Measurements from ENCODE around the gene BTBD1.

Gene BTBD1

GRCh38 chr15:83011271-83012075, 55.6 kb downstream of the BTBD1 start, which contains the start of gene C15orf40 (continued):
- TF ChIP-seq ZNF704 (tag by site-specific recombination; IDR thresholded peaks at IDR 0.05) (no peak), ZNF350 (tag by site-specific recombination; IDR thresholded peaks at IDR 0.05) (no peak), ZFP3 (tag by site-specific recombination; IDR thresholded peaks at IDR 0.05; ENCODE audit: low read depth) (no peak), ZBTB7A (tag by site-specific recombination; IDR thresholded peaks at IDR 0.05; ENCODE audit: low read depth) (0 out of 2 replicates have a peak, but pooled peaks have one; percentile 23), ZNF660 (tag by site-specific recombination; IDR thresholded peaks at IDR 0.05) (peak; percentile 50; the same call in 1 of the 2 replicates), HOXD13 (CRISPR knock-in tag; IDR thresholded peaks at IDR 0.05; ENCODE audit: borderline replicate concordance) (no peak), ZNF768 (tag by site-specific recombination; IDR thresholded peaks at IDR 0.05) (no peak), ZNF155 (tag by site-specific recombination; IDR thresholded peaks at IDR 0.05) (no peak), ZNF202 (tag by site-specific recombination; IDR thresholded peaks at IDR 0.05; ENCODE audit: borderline replicate concordance) (no peak), ZFP41 (tag by site-specific recombination; IDR thresholded peaks at IDR 0.05; ENCODE audit: borderline replicate concordance) (no peak), KLF10 (tag by site-specific recombination; IDR thresholded peaks at IDR 0.05) (no peak), ZNF214 (tag by site-specific recombination; IDR thresholded peaks at IDR 0.05; ENCODE audit: borderline replicate concordance) (no peak), PBX3 (CRISPR knock-in tag; IDR thresholded peaks at IDR 0.05) (0 out of 2 replicates have a peak, but pooled peaks have one; percentile 45), ATF2 (tag by site-specific recombination; IDR thresholded peaks at IDR 0.05; ENCODE audit: low read depth) (no peak), MYNN (tag by site-specific recombination; IDR thresholded peaks at IDR 0.05; ENCODE audit: borderline replicate concordance) (no peak), GLIS1 (tag by site-specific recombination; IDR thresholded peaks at IDR 0.05) (no peak; the same call in 1 of the 2 replicates), ZNF394 (tag by site-specific recombination; IDR thresholded peaks at IDR 0.05; ENCODE audit: borderline replicate concordance) (0 out of 2 replicates have a peak, but pooled peaks have one; percentile 17), FEZF1 (tag by site-specific recombination; IDR thresholded peaks at IDR 0.05) (no peak), ZBTB48 (tag by site-specific recombination; IDR thresholded peaks at IDR 0.05) (no peak; the same call in 1 of the 2 replicates), ZNF184 (tag by site-specific recombination; IDR thresholded peaks at IDR 0.05) (no peak), ZNF530 (tag by site-specific recombination; IDR thresholded peaks at IDR 0.05; ENCODE audit: low read depth) (no peak), GLI4 (tag by site-specific recombination; IDR thresholded peaks at IDR 0.05) (no peak), KLF9 (tag by site-specific recombination; IDR thresholded peaks at IDR 0.05; ENCODE audit: low read depth) (no peak), KLF16 (tag by site-specific recombination; IDR thresholded peaks at IDR 0.05) (no peak), ZNF10 (tag by site-specific recombination; IDR thresholded peaks at IDR 0.05) (no peak), ZNF791 (tag by site-specific recombination; IDR thresholded peaks at IDR 0.05) (no peak), ZNF830 (tag by site-specific recombination; IDR thresholded peaks at IDR 0.05; ENCODE audit: low read depth) (no peak), ZNF449 (tag by site-specific recombination; IDR thresholded peaks at IDR 0.05) (no peak), ZNF311 (tag by site-specific recombination; IDR thresholded peaks at IDR 0.05; ENCODE audit: borderline replicate concordance) (no peak), ZNF292 (tag by site-specific recombination; IDR thresholded peaks at IDR 0.05; ENCODE audit: borderline replicate concordance, low read depth) (no peak), ZNF837 (tag by site-specific recombination; IDR thresholded peaks at IDR 0.05) (no peak), SCRT1 (tag by site-specific recombination; IDR thresholded peaks at IDR 0.05; ENCODE audit: borderline replicate concordance) (no peak), ZNF629 (tag by site-specific recombination; IDR thresholded peaks at IDR 0.05) (peak; percentile 57)

Data from HEK293 (cell line).